Epidermal melanocyte (primary cell): ENCODE data around the gene STH.
A peak's percentile ranks its signal among the peaks of the same experiment; 100 is the strongest.

ENCODE experiments used
- DNase-seq: peaks from one replicate; pipeline ENCODE4 v3.0.0; 2011; ENCODE audit warnings: low spot score; ENCODE audit not compliant: insufficient read length

The STH gene

GRCh38 chr17:46044286-46044928 lies 45.4 kb downstream of the STH start:
- peak; percentile 59 for DNase-seq

- DNase-seq = no peak
Observed at GRCh38 chr17:46044989-46045388, 45.9 kb downstream of the STH start.

DNA sequence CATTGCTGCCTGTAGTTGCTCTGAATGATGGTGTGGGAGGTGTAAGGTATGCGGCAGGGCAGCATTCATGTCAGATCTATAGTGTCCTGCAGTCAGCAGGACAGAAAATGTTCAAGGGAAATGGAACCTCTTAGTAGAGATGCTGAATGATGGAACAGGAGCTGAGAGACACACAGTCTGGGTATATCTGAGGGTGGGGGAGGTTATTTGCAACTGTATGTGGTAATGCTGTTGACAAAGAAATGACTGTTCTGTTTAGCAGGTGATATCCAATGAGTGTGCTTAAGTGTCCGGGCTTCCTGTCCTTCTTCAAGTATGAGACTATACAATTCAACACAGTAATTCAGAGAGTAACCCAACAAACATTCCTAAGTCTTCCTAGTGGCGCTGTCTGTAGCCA lies 46.6 kb downstream of the STH start:
- no peak for DNase-seq

DNA sequence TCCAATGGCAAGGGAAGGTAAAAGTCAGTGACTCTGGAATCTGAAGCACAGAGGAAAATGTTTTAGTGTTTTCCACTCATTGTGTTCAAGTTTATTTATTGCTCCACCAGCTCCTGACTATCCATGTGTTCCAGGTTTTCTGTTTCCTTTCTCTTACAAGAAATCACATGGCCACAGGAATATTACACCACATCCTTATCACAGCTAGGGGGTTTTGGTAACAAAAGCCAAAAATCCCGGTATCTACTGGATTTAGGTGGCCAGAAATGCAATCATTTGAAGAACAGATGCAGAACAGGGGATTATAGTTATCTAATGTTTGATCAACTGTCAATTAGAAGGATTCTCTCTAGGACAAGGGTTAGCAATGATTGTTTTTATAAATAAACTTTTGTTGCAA lies 47.9 kb downstream of the STH start:
- no peak for DNase-seq

GRCh38 chr17:46047398-46047797 lies 48.3 kb downstream of the STH start:
- no peak for DNase-seq

- no peak for DNase-seq
Observed at GRCh38 chr17:46047856-46048255, 48.8 kb downstream of the STH start.
